ENCODE results near the gene FAM47C. TPM values are rescaled to one million over a fixed set of nuclear protein-coding genes. Genes with fewer than 3 reads are reported as not detected.

FAM47C gene
- total RNA-seq: not detected

DNA sequence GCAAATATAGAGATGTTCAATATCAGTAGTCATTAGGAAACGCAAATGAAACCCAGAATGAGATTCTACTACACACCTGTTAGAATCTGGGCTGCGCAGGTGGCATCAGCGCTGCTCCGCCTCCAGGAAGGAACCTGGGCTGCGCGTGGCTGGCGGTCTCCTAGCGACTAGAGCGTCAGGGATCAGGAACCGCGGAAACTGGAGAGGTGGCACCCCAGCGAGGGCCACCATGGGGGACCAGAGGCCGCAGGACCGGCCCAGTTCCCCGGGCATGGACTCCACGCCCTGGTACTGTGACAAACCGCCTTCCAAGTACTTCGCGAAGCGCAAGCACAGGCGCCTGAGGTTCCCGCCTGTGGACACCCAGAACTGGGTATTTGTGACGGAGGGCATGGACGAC lies at the start of gene FAM47C:
FAM47C (plus strand) TSS at position 185 of the 400 bp plus-strand sequence; CDS start at position 230, 45 bp downstream.

